NCI-H510A treated with DMSO at 0.1 percent for 48 hours (cell line): ENCODE results near the gene COA3.

ENCODE experiments used
- DNase-seq: peaks from one replicate; lab custom pipeline; 2025; lab: John Stamatoyannopoulos, UW

COA3 gene

GRCh38 chr17:42751628-42752027, 46.9 kb downstream of the COA3 start:
- no peak for DNase-seq

DNA sequence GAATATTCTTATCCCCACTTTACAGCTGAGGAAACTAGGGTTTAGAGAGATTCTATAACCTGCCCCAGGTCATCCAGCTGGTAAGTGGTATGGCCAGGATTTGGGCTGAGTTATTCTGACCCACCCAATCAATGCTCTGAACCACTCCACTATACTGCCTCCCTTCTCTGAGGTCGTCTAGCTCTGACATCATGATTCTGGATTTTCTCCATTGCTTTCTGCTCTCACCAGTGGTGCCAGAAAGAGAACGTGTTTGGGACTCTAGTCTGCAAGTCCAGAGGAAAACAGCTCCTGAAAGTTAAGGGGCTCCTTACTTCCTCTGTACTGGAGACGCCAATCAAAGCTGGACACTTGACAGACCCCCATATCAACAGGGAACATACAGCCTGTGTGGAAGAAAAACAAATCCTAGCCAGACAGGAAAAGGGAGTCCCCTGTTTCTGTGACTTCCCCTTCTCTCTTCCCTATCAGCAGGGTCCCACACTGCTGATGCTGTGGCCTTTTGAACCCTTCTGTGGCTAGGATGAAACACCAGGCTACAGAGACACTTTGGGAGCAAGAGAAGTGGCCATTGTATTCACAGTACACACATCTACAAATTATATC, 47.7 kb downstream of the COA3 start:
- DNase-seq: no peak

DNA sequence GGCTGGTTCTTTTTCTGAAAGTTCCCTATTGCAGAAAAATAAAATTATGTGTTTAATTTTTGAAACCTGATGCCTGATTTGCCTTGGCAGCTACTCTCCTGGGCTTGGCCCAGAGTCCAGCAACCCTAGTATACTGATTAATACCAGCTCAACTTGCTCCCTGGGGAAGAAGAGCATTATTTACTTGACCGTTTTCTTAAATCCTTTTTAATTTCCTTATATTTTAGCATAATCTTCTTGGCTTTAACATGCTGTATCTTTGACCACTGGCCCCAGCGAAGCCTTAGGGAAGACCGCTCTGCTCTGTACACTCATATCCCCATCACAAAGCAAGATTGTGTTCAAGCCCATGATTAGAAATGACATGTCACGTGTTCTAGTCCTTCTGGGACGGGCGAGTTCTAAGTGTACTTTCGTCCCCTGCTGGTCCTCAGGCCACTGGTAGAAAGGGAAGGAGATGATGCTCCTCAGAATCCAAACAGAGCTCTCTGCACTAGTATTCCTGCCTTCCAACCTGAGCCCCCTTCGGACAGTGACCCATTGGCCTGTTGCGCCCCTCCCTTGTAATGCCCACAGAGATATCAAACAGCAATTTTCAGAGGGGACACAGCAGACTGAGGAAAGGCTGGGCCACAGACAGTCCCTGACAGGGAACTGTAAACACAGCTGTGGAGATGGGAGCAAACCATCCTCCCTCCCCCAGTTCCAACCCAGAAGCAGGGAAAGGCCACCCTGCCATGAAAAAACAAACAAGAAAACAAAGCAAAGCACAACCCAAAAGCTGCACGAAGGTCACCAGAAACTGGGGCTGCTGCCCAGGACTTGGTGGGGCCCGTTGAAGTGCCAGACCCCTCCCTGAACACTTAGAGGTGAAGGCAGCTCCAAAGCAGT, 49.4 kb downstream of the COA3 start:
- no peak for DNase-seq

- DNase-seq: no peak
Measured at GRCh38 chr17:42748202-42748907, 50.1 kb downstream of the COA3 start.
